Adipose tissue (tissue), 3 donors: ENCODE measurements around the gene TOB2. TPM values are rescaled to one million over a fixed set of nuclear protein-coding genes. Genes with fewer than 3 reads are reported as not detected.

Source experiments
- H3K27ac ChIP-seq: one replicate; pipeline ENCODE4 v1.5.1; 2013; ENCODE audit warnings: low read depth, low read length
- WGBS, 3 donors: extraction: QIAGEN DNeasy Blood & Tissue Kit; methylation state at CpG; one replicate each; pipeline ENCODE4 v1.1.7; 2013; 5-methylcytosine and 5-hydroxymethylcytosine counted together
- polyA plus RNA-seq, 3 donors: library from polyadenylated mRNA; stranded (reverse); fragments of 200-250 nt; gene quantifications; one replicate each; pipeline ENCODE4 v1.2.3, GENCODE V29; 2013
- donor health status: healthy with polysubstance abuse.
- donor health status: Bipolar disorder and iron deficiency.
- donor health status: healthy.

Gene TOB2
- polyA plus RNA-seq: 10 to 100 TPM; 18.4 to 48.0 (median 25.4) TPM

GRCh38 chr22:41446639-41447434, at the start of gene TOB2:
Gene TOB2, minus strand, starts transcription at chr22:41446801. Its CDS starts 9,456 bp downstream, at chr22:41437345.
- 0 to 1% (median 0%) methylated on average over 84 to 85 of the region's 85 CpGs for WGBS, 3 donors

GRCh38 chr22:41491374-41492100, 44.9 kb upstream of the TOB2 start:
- WGBS, 3 donors: 56 to 80% (median 57%) methylated on average over 5 of the region's 5 CpGs
- no peak overlapping the region for H3K27ac ChIP-seq

More at GRCh38 chr22:41446639-41447434, at the start of gene TOB2:
- peak within 1 kb of the TSS; percentile 97 for H3K27ac ChIP-seq

GRCh38 chr22:41488596-41489385, 42.2 kb upstream of the TOB2 start:
- H3K27ac ChIP-seq: no peak overlapping the region
- 75 to 85% (median 82%) methylated on average over 3 of the region's 3 CpGs for WGBS, 3 donors

- WGBS, 3 donors: 77 to 91% (median 89%) methylated on average over 4 of the region's 4 CpGs
- H3K27ac ChIP-seq: no peak overlapping the region
These were observed 41.5 kb upstream of the TOB2 start for GRCh38 chr22:41488076-41488475.

GRCh38 chr22:41487037-41487935, 40.7 kb upstream of the TOB2 start:
- 67 to 80% (median 80%) methylated on average over 8 of the region's 8 CpGs for WGBS, 3 donors
- no peak overlapping the region for H3K27ac ChIP-seq

- 65 to 77% (median 66%) methylated on average over 6 to 7 of the region's 7 CpGs for WGBS, 3 donors
- H3K27ac ChIP-seq: no peak overlapping the region
These were observed 38.4 kb upstream of the TOB2 start for GRCh38 chr22:41485033-41485432.

GRCh38 chr22:41482319-41482935, 35.8 kb upstream of the TOB2 start:
- H3K27ac ChIP-seq: no peak overlapping the region
- WGBS, 3 donors: 41 to 64% (median 47%) methylated on average over 2 of the region's 2 CpGs

GRCh38 chr22:41481925-41482318, 35.3 kb upstream of the TOB2 start:
- no peak overlapping the region for H3K27ac ChIP-seq

GRCh38 chr22:41481131-41481830, 34.7 kb upstream of the TOB2 start:
- 70 to 80% (median 78%) methylated on average over 15 of the region's 15 CpGs for WGBS, 3 donors

More at GRCh38 chr22:41481925-41482318, 35.3 kb upstream of the TOB2 start:
- 57 to 62% (median 61%) methylated on average over 5 of the region's 5 CpGs for WGBS, 3 donors

GRCh38 chr22:41480397-41480735, 33.8 kb upstream of the TOB2 start:
- H3K27ac ChIP-seq: no peak overlapping the region
- WGBS, 3 donors: 62 to 73% (median 70%) methylated on average over 7 of the region's 7 CpGs

More at GRCh38 chr22:41481131-41481830, 34.7 kb upstream of the TOB2 start:
- no peak overlapping the region for H3K27ac ChIP-seq

- no peak overlapping the region for H3K27ac ChIP-seq
- WGBS, 3 donors: 80 to 82% (median 81%) methylated on average over 6 of the region's 6 CpGs
These were observed 33.2 kb upstream of the TOB2 start for GRCh38 chr22:41479671-41480396.

GRCh38 chr22:41478891-41479521, 32.4 kb upstream of the TOB2 start:
- no peak overlapping the region for H3K27ac ChIP-seq
- 56 to 79% (median 57%) methylated on average over 7 of the region's 7 CpGs for WGBS, 3 donors

GRCh38 chr22:41478473-41478872, 31.9 kb upstream of the TOB2 start:
- WGBS, 3 donors: 71 to 78% (median 76%) methylated on average over 2 of the region's 2 CpGs
- no peak overlapping the region for H3K27ac ChIP-seq

GRCh38 chr22:41474872-41475451, 28.4 kb upstream of the TOB2 start:
- no peak overlapping the region for H3K27ac ChIP-seq
- WGBS, 3 donors: 92 to 95% (median 92%) methylated on average over 6 of the region's 6 CpGs

- 63 to 82% (median 78%) methylated on average over 2 of the region's 2 CpGs for WGBS, 3 donors
- H3K27ac ChIP-seq: no peak overlapping the region
These were observed 25.0 kb upstream of the TOB2 start for GRCh38 chr22:41471568-41471967.

- no peak overlapping the region for H3K27ac ChIP-seq
- WGBS, 3 donors: 71 to 87% (median 78%) methylated on average over 2 of the region's 2 CpGs
These were observed 24.3 kb upstream of the TOB2 start for GRCh38 chr22:41470886-41471285.
